Neutrophil (primary cell): ENCODE data around the gene ICOS.
"Not testable (repeated sequence)": the region's sequence is repeated elsewhere in the genome, so short reads cannot be mapped to it uniquely, and the experiment has no call there.

Source experiments
- H3K27ac ChIP-seq: fragments of 200-600 bp; sonication (generic); 2 replicates; pipeline ENCODE4 v1.5.1; 2016; ENCODE audit warnings: mild to moderate bottlenecking, moderate library complexity
- H3K27me3 ChIP-seq: fragments of 200-600 bp; sonication (generic); 2 replicates; pipeline ENCODE4 v1.6.0; 2016; ENCODE audit warnings: mild to moderate bottlenecking
- H3K36me3 ChIP-seq: fragments of 200-600 bp; sonication (generic); 2 replicates; pipeline ENCODE4 v1.5.1; 2017
- H3K4me1 ChIP-seq, 2 experiments: fragments of 200-600 bp in 1 of 2; sonication (generic) in 1 of 2; 1 replicate in 1 of 2; 2 replicates in 1 of 2; pipeline versions ENCODE4 v1.5.1 to v1.6.1; 2013 to 2016; ENCODE audit warnings: low read depth in 1 of 2, low read length in 1 of 2, mild to moderate bottlenecking in 1 of 2, moderate library complexity in 1 of 2; ENCODE audit not compliant: control insufficient read depth in 1 of 2, insufficient read depth in 1 of 2
- H3K4me3 ChIP-seq, 2 experiments: fragments of 200-600 bp in 1 of 2; sonication (generic) in 1 of 2; 1 replicate in 1 of 2; 2 replicates in 1 of 2; pipeline ENCODE4 v1.5.1; 2013 to 2016; ENCODE audit warnings: low read depth in 1 of 2, low read length in 1 of 2, mild to moderate bottlenecking in 1 of 2, moderate library complexity in 1 of 2
- H3K9me3 ChIP-seq: fragments of 200-600 bp; sonication (generic); 2 replicates; pipeline ENCODE4 v1.5.1; 2016
- CTCF ChIP-seq: fragments of 200-600 bp; sonication (generic); IDR thresholded peaks from 2 replicates; pipeline ENCODE4 v1.5.1; 2016; ENCODE audit warnings: antibody characterized with exemption

The ICOS gene

GRCh38 chr2:203973000-203973399, 36.4 kb downstream of the ICOS start:
- Histone ChIP-seq H3K36me3 (no peaks in the 10 kb centered on the region), H3K4me1 (no peaks in the 10 kb centered on the region), H3K27me3 (no peaks in the 10 kb centered on the region), H3K4me3 (no peak overlapping the region), H3K9me3 (no peaks in the 10 kb centered on the region), H3K27ac (no peak overlapping the region)
- TF ChIP-seq CTCF = no peak

- H3K27ac ChIP-seq = no peak overlapping the region
- H3K27me3 ChIP-seq = no peaks in the 10 kb centered on the region
- TF ChIP-seq CTCF = no peak
- no peaks in the 10 kb centered on the region for H3K36me3 ChIP-seq
- H3K4me3 ChIP-seq = no peak overlapping the region
- H3K9me3 ChIP-seq = no peaks in the 10 kb centered on the region
- H3K4me1 ChIP-seq = no peaks in the 10 kb centered on the region
These were observed 37.1 kb downstream of the ICOS start for GRCh38 chr2:203973676-203974075.

DNA sequence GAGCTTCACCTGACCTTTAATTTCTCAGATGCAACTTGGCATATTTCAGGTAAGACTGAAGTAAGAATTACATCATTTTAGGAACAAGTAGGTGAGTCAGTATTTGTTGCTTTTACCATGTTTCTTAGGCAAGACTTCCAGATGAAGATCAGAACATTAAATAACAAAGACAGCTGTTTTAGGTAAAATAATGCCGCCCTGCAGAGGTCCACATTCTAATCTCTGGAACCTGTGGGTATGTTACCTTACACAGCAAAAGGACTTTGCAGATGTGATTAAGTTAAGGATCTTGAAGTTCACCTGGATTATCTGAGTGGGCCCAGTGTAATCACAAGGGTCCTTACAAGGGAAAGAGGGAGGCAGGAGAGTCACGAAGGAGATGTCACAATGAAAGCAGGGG, 39.3 kb downstream of the ICOS start:
- no peak for TF ChIP-seq CTCF
- Histone ChIP-seq H3K36me3 (no peaks in the 10 kb centered on the region), H3K27me3 (no peaks in the 10 kb centered on the region), H3K9me3 (no peaks in the 10 kb centered on the region), H3K27ac (no peak overlapping the region), H3K4me3 (no peak overlapping the region), H3K4me1 (no peaks in the 10 kb centered on the region)

DNA sequence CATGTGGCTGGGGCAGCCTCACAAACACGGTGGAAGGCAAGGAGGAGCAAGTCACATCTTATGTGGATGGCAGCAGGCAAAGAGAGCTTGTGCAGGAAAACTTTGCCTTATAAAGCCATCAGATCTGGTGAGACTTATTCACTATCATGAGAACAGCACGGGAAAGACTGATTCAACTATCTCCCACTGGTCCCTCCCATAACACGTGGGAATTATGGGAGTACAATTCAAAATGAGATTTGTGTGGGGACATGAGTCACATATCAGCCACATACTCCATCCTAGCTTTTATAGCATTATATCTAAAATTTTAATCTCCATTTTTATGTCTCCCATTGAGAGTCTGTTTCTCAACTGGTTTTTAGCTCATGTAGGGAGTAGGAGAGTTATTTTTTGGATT, 45.7 kb downstream of the ICOS start:
- Histone ChIP-seq H3K4me1 (no peaks in the 10 kb centered on the region), H3K27ac (no peak overlapping the region), H3K9me3 (no peaks in the 10 kb centered on the region), H3K4me3 (no peak overlapping the region), H3K27me3 (no peaks in the 10 kb centered on the region), H3K36me3 (no peaks in the 10 kb centered on the region)
- no peak for TF ChIP-seq CTCF

GRCh38 chr2:203983064-203983715, 46.6 kb downstream of the ICOS start:
- Histone ChIP-seq H3K27me3 (no peaks in the 10 kb centered on the region), H3K27ac (no peak overlapping the region), H3K9me3 (no peaks in the 10 kb centered on the region), H3K4me3 (no peak overlapping the region), H3K36me3 (no peaks in the 10 kb centered on the region), H3K4me1 (no peaks in the 10 kb centered on the region)
- no peak for TF ChIP-seq CTCF

DNA sequence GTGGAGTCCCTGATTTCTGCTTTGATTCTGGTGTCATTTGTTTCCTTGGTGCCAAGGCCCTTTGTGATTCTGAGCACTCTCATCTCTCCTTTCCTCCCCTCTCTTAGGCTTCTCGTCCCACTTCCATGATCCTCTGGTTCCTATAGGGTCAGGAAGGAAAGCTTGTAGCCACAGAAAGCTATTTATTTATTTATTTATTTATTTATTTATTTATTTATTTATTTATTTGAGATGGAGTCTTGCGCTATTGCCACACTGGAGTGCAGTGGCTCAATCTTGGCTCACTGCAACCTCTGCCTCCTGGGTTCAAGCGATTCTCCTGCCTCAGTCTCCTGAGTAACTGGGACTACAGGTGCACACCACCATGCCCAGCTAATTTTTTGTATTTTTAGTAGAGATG, 49.4 kb downstream of the ICOS start:
- not testable (repeated sequence) for H3K27ac ChIP-seq, H3K4me3 ChIP-seq, H3K27me3 ChIP-seq, H3K4me1 ChIP-seq, H3K9me3 ChIP-seq, H3K36me3 ChIP-seq
